SK-N-SH (cell line): ENCODE results near the gene SRGAP1.

ENCODE experiments used
- CTCF ChIP-seq: fragments of 200-600 bp; sonication (generic); IDR thresholded peaks from 2 replicates; pipeline ENCODE4 v1.6.1; 2017; ENCODE audit warnings: antibody characterized with exemption, mild to moderate bottlenecking, moderate library complexity
- ELF1 ChIP-seq: IDR thresholded peaks from 2 replicates; pipeline ENCODE4 v1.4.0; 2012
- JUND ChIP-seq: IDR thresholded peaks from 2 replicates; pipeline ENCODE4 v1.4.0; 2012
- MAX ChIP-seq: IDR thresholded peaks from 2 replicates; pipeline ENCODE4 v1.4.0; 2012; ENCODE audit warnings: low read depth
- REST ChIP-seq: IDR thresholded peaks from 2 replicates; pipeline ENCODE4 v1.6.1; 2012; ENCODE audit warnings: mild to moderate bottlenecking, low read depth, low read length, moderate library complexity
- RFX5 ChIP-seq: IDR thresholded peaks from 2 replicates; pipeline ENCODE4 v1.6.1; 2012; ENCODE audit warnings: mild to moderate bottlenecking, improper control_type of control experiment, low read length
- SIN3A ChIP-seq: IDR thresholded peaks from 2 replicates; pipeline ENCODE4 v1.6.1; 2012; ENCODE audit warnings: low read depth, mild to moderate bottlenecking, low read length, moderate library complexity, borderline replicate concordance
- YY1 ChIP-seq: IDR thresholded peaks from 2 replicates; pipeline ENCODE4 v1.4.0; 2012; ENCODE audit warnings: low read depth, mild to moderate bottlenecking
- ZBTB33 ChIP-seq: IDR thresholded peaks from 2 replicates; pipeline ENCODE4 v1.4.0; 2012; ENCODE audit warnings: low read depth, borderline replicate concordance

- TF ChIP-seq JUND, result no peak
- no peak for TF ChIP-seq CTCF
- TF ChIP-seq RFX5, result no peak
- no peak for TF ChIP-seq REST
- TF ChIP-seq ELF1, result no peak
- TF ChIP-seq SIN3A, result no peak
- no peak for TF ChIP-seq ZBTB33
- TF ChIP-seq YY1, result no peak
- no peak for TF ChIP-seq MAX
Measured at GRCh38 chr12:63828867-63829266, 15.6 kb upstream of the SRGAP1 start.
